NCI-H345 treated with DMSO at 0.1 percent for 48 hours (cell line): Measurements from ENCODE around the gene TMEM63C.
A peak's percentile ranks its signal among the peaks of the same experiment; 100 is the strongest.
"Not testable (repeated sequence)": the region's sequence is repeated elsewhere in the genome, so short reads cannot be mapped to it uniquely, and the experiment has no call there.

Experiments used
- DNase-seq: peaks from one replicate; lab custom pipeline; 2025; ENCODE audit not compliant: unreplicated experiment; lab: John Stamatoyannopoulos, UW

Gene TMEM63C

GRCh38 chr14:77155083-77155482 lies 26.5 kb upstream of the TMEM63C start:
- no peak for DNase-seq

- DNase-seq, result no peak
Observed at GRCh38 chr14:77157740-77158139, 23.9 kb upstream of the TMEM63C start.

- peak; percentile 45 for DNase-seq
Observed at GRCh38 chr14:77158175-77158881, 23.3 kb upstream of the TMEM63C start.

DNA sequence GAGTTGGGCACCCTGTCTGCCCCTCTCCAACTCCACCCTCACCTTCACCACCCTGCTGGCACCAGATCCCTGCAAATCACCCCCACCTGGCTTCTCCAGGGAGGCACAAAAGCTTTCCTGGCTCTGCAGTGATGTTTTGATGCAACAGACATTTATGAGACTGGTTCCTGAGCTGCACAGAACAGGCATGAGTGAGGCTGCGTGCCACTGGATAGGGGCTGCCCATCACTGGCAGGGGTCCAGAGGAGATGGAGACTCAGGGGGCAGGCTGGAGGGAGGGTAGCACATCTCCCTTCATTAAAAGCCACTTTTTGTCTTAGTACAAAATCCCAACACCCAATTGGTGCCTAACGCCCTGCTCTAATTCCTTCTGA lies 22.7 kb upstream of the TMEM63C start:
- DNase-seq, result no peak

GRCh38 chr14:77161011-77161410 lies 20.6 kb upstream of the TMEM63C start:
- no peak for DNase-seq

DNA sequence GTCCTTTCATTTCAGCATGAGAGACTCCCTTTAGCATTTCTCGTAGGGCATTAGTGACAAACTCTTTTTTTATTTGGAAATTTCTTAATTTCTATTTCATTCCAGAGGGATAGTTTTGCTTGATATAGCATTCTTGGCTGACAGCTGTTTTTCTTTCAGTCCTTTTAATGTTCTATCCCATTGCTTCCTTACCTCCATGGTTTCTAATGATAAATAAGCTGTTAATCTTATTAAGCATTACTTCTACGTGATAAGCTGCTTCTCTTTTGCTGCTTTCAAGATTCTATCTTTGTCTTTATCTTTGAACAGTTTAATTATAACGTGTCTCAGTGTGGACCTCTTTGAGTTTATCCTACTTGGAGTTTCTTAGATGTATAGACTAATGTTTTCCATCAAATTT lies 11.6 kb upstream of the TMEM63C start:
- no peak for DNase-seq

- DNase-seq, result no peak
Observed at GRCh38 chr14:77172916-77173315, 8.7 kb upstream of the TMEM63C start.

DNA sequence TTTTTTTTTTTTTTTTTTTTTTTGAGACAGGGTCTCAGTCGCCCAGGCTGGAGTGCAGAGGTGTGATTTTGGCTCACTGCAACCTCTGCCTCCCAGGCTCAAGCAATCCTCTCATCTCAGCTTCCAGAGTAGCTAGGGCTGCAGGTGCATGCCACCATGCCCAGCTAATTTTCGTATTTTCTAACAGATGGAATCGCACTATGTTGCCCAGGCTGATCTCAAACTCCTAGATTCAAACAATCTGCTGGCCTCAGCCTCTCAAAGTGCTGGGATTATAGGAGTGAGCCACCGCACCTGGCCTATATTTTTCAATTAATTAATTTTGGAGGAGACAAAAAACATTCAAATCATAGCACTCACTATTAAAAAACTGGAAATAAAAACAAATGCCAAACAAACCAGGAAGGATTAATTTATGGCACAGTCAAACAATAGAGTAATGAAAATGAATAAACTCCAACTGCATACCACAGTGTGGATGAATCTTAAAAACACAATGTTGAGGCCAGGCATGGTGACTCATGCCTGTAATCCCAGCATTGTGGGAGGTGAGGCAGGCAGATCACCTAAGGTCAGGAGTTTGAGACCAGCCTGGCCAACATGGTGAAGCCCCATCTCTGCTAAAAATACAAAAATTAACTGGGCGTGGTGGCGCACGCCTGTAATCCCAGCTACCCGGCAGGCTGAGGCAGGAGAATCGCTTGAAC lies 7.5 kb upstream of the TMEM63C start:
- DNase-seq, result not testable (repeated sequence)

- DNase-seq, result no peak
Observed at GRCh38 chr14:77175843-77176242, 5.8 kb upstream of the TMEM63C start.

GRCh38 chr14:77177702-77178101 lies 3.9 kb upstream of the TMEM63C start:
- no peak for DNase-seq

DNA sequence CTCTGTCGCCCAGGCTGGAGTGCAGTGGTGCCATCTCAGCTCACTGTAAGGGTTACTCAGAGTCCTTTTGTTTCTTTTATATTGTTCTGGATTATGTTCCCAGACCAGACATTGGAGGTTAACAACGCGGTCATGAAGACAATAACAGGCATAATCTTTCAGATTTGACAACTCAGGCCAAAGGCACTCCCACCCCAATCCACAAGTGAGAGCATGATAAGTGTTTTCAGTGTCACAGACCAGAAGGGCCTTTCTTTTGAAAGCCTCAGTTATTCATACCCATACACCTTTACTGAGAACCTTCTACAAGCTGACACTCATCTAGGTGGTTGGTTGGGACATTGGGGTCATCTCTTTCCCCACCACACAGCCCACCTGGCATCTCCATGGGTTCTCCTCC lies 2.9 kb upstream of the TMEM63C start:
- DNase-seq, result no peak

DNA sequence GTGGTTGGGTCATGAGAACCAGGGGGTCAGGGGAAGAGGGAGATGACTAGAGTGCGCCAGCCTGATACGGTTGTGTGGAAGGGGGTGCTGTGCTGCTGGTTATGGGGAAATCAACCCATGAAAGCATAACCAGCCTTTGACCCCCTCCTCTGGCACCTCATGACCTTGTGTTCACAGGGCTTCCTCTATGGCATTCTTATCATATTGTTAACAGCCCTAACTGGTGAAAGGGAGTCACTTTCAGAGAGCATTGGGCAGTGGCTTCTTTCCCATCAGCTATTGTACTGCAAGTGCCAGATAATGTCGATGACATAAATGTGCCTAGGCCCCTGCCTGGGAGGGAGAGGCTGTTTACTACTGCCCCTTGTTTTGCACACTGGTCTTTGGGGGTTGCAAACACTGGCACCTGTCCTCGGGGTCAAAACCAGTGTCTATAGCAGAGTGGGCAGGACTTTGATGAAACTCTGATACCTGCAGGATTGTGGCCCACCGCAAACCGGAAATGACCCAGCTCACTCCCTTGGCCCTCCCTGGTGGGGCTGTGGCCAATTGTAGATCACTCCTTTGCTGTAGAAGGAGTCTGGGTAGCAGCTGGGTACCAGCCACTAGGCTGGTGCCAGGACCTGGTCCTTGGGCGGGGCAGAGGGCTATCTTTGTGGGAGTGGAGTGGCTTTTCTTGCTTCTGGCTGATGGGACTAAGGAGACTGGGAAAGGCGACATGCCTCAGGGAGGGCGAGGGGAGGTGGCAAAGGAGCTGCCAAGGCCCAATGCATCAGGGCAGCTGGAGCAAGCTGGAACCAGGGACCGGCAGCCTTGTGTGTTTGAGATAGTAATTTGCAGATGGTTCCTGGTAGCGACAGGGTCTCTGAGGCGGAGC lies 634 bp upstream of the TMEM63C start:
- DNase-seq, result no peak

- no peak for DNase-seq
Observed at GRCh38 chr14:77183896-77184295, 2.3 kb downstream of the TMEM63C start.

GRCh38 chr14:77184396-77185092 lies 2.9 kb downstream of the TMEM63C start:
- no peak for DNase-seq

- no peak for DNase-seq
Observed at GRCh38 chr14:77185093-77185465, 3.5 kb downstream of the TMEM63C start.

GRCh38 chr14:77186911-77187648 lies 5.5 kb downstream of the TMEM63C start:
- no peak for DNase-seq

DNA sequence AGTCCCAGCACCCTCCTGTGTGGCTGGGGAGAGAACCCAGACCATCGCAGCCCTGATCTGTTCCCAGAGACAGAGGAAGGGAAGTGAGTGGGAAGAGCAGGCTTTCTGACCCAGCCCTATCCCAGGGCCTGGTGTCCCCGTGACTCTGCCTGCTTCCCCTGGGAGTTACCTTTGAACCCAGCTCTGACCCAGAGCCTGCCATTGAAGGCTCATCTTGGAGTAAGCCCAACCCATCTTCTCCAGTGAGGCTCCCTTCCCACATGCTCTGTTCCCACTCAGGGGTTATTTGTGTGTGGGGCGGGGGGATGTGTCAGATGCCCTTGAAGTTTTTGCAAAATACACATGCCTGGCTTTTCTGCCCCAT lies 6.0 kb downstream of the TMEM63C start:
- no peak for DNase-seq

- DNase-seq, result no peak
Observed at GRCh38 chr14:77189479-77189878, 7.9 kb downstream of the TMEM63C start.

GRCh38 chr14:77190977-77191376 lies 9.4 kb downstream of the TMEM63C start:
- no peak for DNase-seq

DNA sequence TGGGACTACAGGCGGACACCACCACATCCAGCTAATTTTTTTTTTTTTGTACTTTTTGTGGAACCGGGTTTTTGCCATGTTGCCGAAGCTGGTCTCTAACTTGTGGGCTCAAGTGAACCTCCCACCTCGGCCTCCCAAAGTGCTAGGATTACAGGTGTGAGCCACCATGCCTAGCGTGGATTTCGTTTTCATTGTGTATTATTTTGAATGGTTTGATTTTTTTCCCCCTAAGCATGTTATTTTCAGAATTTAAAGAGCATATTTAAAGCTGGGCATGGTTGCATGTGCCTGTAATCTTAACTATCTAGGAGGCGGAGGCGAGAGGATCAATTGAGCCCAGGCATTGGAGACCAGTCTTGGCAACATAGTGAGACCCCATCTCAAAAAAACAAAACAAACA lies 13.1 kb downstream of the TMEM63C start:
- no peak for DNase-seq

GRCh38 chr14:77195766-77196165 lies 14.2 kb downstream of the TMEM63C start:
- no peak for DNase-seq
